ENCODE measurements around the gene MAST2. TPM values are rescaled to one million over a fixed set of nuclear protein-coding genes. Genes with fewer than 3 reads are reported as not detected.

Gene MAST2
- polyA plus RNA-seq, 3 donors from 2014 or later = 1.4 to 7.9 (median 7.4) TPM

DNA sequence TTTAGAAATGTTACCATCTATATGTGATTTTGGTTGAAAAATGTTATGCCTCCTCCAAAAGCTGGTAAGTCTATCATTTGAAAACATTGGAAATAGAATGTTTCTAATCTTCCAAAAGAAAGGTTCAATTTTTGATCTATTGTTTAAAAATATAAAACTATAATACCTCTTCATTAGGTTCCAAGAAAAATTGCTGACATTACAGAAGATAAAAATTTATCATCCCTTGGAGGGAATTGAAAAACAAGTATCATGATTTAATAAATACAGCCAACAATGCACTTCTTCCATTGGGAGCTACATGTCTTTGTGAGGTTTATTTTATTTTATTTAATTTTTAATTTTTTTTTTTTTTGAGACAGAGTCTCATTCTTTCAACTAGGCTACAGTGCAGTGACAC is 180.6 kb downstream of the MAST2 start:
- Mint-ChIP-seq H3K4me3 (no peak overlapping the region), H3K27me3 (ENCODE audit: low read depth in 3 of 3) (no peaks in the 10 kb centered on the region), H3K27ac (no peak overlapping the region), H3K9me3 (no peaks in the 10 kb centered on the region), H3K4me1 (peaks cover 3 to 7% of the 10 kb centered on the region in 2 donors), H3K36me3 (peaks cover 0 to under 1% (median 0%) of the 10 kb centered on the region in 3 donors)
- no peak for DNase-seq

DNA sequence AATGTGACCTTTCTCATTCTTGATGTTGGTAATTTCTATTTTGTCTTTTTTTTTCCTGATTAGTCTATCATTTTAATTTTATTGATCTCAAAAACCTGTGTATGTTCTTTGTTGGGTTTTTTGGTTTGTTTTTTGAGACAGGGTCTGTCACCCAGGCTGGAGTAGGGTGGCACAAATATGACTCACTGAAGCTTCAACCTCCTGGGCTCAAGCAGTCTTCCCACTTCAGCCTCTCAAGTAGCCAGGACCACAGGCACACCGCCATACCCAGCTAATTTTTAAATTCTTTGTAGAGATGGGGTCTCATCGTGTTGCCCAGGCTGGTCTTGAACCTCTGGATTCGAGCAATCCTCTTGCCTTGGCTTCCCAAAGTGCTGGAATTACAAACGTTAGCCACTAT is 183.8 kb downstream of the MAST2 start:
- no peak overlapping the region for H3K4me3 Mint-ChIP-seq
- peaks cover 0 to 1% (median 0%) of the 10 kb centered on the region in 3 donors for H3K27me3 Mint-ChIP-seq (ENCODE audit: low read depth in 3 of 3)
- no peaks in the 10 kb centered on the region for H3K36me3 Mint-ChIP-seq
- no peaks in the 10 kb centered on the region for H3K9me3 Mint-ChIP-seq
- H3K27ac Mint-ChIP-seq = no peak overlapping the region
- DNase-seq = no peak
- peaks cover 16 to 27% of the 10 kb centered on the region in 2 donors for H3K4me1 Mint-ChIP-seq

DNA sequence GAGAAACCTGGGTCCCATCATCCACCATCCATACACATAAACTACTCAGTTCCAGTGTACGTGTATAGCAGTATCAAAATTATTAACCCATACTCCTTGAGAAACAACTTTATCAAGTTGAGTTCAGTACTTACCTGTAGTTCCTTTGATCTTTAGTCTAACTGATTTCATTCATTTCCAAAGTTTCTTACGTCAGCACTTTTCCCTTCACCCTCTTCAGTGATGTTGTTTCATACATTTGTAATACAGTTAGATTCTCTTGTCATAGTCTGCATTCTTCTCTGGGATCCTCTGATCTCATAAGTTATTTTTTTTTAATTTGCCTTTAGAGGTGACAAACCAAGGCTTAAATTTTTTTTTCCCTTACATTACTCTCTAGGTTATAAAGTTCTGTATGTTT is 185.8 kb downstream of the MAST2 start:
- H3K27me3 Mint-ChIP-seq (ENCODE audit: low read depth in 3 of 3) = peaks cover 0 to 1% (median 0%) of the 10 kb centered on the region in 3 donors
- no peak overlapping the region for H3K4me3 Mint-ChIP-seq
- peaks cover 16 to 27% of the 10 kb centered on the region in 2 donors for H3K4me1 Mint-ChIP-seq
- DNase-seq = no peak
- H3K36me3 Mint-ChIP-seq = no peaks in the 10 kb centered on the region
- no peak overlapping the region for H3K27ac Mint-ChIP-seq
- no peaks in the 10 kb centered on the region for H3K9me3 Mint-ChIP-seq

DNA sequence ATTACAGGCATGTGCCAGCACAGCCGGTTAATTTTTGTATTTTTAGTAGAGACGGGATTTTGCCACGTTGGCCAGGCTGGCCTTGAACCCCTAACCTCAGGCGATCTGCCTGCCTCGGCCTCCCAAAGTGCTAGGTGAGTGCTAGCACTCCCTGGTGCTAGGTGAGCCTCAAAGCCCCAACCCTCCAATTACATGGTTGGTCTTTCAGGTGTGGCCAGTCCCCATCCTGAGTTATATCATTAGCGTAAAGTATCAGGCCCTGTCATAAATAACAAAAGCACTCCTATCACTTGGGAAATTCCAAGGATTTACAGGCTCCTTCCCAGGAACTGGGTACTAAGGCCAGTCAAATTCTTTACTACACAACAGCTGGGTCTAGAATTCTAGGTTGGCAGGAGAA is 191.0 kb downstream of the MAST2 start:
- DNase-seq = no peak
- peaks cover 0 to 3% (median 0%) of the 10 kb centered on the region in 3 donors for H3K27me3 Mint-ChIP-seq (ENCODE audit: low read depth in 3 of 3)
- no peaks in the 10 kb centered on the region for H3K9me3 Mint-ChIP-seq
- peaks cover 0 to 4% (median 0%) of the 10 kb centered on the region in 3 donors for H3K36me3 Mint-ChIP-seq
- no peak overlapping the region for H3K27ac Mint-ChIP-seq
- no peak overlapping the region for H3K4me3 Mint-ChIP-seq
- H3K4me1 Mint-ChIP-seq = peaks cover 10 to 16% of the 10 kb centered on the region in 2 donors

DNA sequence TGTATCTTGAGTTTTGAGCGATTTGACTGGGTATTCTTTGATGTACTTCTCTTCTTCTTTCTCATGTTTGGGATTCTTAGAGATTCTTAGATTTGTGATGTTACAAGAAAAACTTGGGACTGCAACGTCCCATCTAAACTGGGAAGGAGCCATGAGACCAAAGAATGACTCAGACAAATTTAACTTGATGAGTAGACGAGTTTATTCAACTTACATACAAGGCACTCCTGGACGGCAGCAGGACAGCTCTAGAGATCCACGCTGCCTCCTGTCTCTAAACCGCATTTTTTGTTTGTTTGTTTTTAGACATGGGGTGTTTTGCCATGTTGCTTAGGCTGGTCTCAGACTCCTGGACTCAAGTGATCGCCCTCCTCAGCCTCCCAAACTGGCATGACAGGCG is 191.9 kb downstream of the MAST2 start:
- H3K4me1 Mint-ChIP-seq = peaks cover 5 to 7% of the 10 kb centered on the region in 2 donors
- no peak overlapping the region for H3K4me3 Mint-ChIP-seq
- no peak overlapping the region for H3K27ac Mint-ChIP-seq
- peaks cover 0 to 3% (median 0%) of the 10 kb centered on the region in 3 donors for H3K27me3 Mint-ChIP-seq (ENCODE audit: low read depth in 3 of 3)
- H3K9me3 Mint-ChIP-seq = no peaks in the 10 kb centered on the region
- no peak for DNase-seq
- H3K36me3 Mint-ChIP-seq = peaks cover 0 to 10% (median 0%) of the 10 kb centered on the region in 3 donors

DNA sequence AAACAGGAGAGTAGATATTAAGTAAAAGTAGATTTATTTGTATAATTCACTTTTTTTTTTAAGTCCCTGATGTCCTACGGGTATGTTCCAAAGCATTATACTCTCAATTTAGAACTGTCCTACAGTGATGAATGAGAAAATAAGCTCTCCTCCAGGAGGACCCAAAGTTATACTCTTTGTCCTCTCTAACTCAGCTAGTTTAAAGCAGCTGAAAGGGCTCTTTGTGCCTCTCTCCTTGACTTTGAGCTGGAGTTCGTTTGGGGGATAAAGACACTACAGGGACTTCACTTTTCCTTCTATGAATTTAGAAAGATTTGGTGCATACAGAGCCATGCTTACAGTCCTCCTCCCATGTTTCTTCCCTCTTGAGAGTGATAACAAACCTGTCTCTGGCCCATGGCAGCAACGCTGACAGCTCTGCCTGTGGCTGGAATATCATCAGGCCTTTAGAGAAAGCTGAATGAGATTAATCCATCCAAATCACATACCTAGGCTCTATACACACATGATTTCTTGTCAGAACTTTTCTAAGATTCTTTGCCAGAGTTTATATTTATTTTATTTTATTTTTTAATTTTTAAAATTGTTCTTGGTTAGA is 194.7 kb downstream of the MAST2 start:
- H3K27me3 Mint-ChIP-seq (ENCODE audit: low read depth in 3 of 3) = peaks cover 0 to 2% (median 2%) of the 10 kb centered on the region in 3 donors
- DNase-seq = no peak
- no peaks in the 10 kb centered on the region for H3K9me3 Mint-ChIP-seq
- H3K36me3 Mint-ChIP-seq = peaks cover 0 to 10% (median 0%) of the 10 kb centered on the region in 3 donors
- H3K4me1 Mint-ChIP-seq = peaks cover 0 to 5% of the 10 kb centered on the region in 2 donors
- no peak overlapping the region for H3K27ac Mint-ChIP-seq
- no peak overlapping the region for H3K4me3 Mint-ChIP-seq

DNA sequence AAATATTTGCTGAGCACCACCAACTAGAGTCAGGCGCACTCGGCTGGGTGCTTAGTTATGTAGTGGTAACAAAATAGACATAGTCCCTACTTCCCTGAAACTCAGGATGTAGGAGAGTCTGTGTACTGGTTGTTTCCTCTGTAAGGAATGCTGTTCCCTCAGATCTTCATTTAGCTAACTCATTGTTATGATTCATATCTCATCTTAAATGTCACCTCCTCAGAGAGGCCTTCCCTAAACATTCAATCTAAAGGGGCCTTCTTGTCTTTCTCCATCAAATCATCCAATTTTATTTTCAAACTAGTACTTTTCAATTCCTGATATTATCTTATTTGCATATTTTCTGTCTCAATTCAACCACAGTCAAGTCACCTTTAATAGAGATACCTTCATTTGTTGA is 196.1 kb downstream of the MAST2 start:
- DNase-seq = no peak
- no peak overlapping the region for H3K27ac Mint-ChIP-seq
- H3K36me3 Mint-ChIP-seq = peaks cover 0 to 13% (median 3%) of the 10 kb centered on the region in 3 donors
- peaks cover 0 to 2% (median 2%) of the 10 kb centered on the region in 3 donors for H3K27me3 Mint-ChIP-seq (ENCODE audit: low read depth in 3 of 3)
- H3K9me3 Mint-ChIP-seq = no peaks in the 10 kb centered on the region
- no peak overlapping the region for H3K4me3 Mint-ChIP-seq
- peaks cover 0 to 5% of the 10 kb centered on the region in 2 donors for H3K4me1 Mint-ChIP-seq

DNA sequence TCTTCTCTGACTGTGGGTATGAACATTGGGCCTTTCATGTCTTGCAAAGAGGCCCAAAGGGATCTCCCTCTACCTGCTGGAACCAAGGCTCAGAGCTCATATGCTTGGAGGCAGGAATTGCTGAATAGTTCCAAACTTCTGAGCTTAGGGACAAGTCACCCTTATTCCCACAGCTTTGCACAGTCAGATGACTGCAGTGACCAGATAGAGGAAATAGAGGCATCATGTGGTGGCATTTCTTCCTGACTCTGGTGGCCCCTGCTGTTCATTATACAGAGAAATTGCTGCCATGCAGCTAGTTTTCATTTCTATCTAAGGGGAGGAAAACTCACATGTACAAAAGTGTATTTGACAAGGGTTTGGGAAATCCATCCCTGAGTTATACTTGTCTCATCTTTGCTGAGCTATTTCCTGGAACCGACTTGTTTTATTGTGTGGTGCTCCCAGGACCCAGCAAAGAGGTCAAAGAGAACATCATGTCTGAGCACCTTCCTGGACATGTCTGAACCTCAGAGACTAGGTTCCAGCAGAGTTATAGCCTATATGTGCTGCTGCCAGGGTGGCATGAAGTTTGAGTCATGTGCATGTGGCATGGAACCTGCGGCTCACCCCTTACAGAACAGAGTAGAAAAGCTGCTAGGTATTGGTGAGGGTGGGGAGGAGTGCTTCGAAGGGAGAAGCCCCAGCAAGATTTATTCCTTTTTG is 197.8 kb downstream of the MAST2 start:
- Mint-ChIP-seq H3K4me3 (no peak overlapping the region), H3K9me3 (no peaks in the 10 kb centered on the region), H3K36me3 (peaks cover 2 to 11% (median 11%) of the 10 kb centered on the region in 3 donors), H3K27me3 (ENCODE audit: low read depth in 3 of 3) (peaks cover 0 to 2% (median 0%) of the 10 kb centered on the region in 3 donors), H3K27ac (no peak overlapping the region), H3K4me1 (peaks cover 0 to 5% of the 10 kb centered on the region in 2 donors)
- DNase-seq = no peak

DNA sequence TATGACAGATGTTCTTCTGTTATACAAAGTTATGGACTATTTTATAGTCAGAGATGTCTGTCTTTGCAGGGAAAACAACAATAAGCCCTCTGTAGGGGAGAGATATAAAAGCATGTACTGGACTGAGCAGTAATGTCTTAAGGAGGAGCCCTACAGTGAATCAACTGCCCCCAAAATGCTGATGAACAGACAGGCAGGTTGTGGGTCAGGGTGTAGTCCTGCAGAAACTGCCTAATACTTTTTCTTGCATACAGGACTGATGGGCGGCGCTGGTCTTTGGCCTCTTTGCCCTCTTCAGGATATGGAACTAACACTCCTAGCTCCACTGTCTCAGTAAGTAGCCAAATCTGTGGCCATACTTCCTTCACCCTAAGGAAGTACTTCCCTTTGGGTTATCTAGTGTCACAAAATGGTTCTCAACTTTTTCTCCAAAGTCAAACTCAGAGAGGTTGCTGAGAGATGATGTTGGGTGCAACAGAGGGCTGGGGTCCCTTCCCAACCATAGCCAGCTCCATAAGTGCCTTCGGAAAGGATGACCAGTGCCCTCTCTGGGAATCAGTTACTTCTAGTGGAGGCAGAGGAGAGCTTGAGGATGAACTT is 199.2 kb downstream of the MAST2 start:
- Mint-ChIP-seq H3K36me3 (peaks cover 12 to 21% (median 19%) of the 10 kb centered on the region in 3 donors), H3K4me3 (no peak overlapping the region), H3K9me3 (no peaks in the 10 kb centered on the region), H3K27ac (no peak overlapping the region), H3K4me1 (peaks cover 0 to 5% of the 10 kb centered on the region in 2 donors), H3K27me3 (ENCODE audit: low read depth in 3 of 3) (peaks cover 0 to 2% (median 0%) of the 10 kb centered on the region in 3 donors)
- DNase-seq = no peak

DNA sequence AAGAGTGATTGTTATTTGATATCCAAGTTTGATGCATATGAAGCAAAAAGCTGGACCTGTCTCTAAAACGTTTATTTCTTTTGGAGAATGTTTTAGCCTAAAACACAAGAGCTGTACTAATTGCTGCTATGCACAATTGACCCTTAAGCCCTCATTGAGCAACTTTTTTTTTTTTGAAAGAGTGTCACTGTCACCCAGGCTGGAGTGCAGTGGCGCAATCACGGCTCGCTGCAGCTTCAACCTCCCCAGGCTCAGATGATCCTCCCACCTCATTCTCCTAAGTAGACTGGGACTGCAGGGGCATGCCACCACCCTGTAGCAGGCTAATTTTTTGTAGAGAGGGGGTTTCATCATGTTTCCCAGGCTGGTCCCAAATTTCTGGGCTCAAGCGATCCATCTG is 199.9 kb downstream of the MAST2 start:
- peaks cover 0 to 5% of the 10 kb centered on the region in 2 donors for H3K4me1 Mint-ChIP-seq
- H3K4me3 Mint-ChIP-seq = no peak overlapping the region
- no peak overlapping the region for H3K27ac Mint-ChIP-seq
- H3K9me3 Mint-ChIP-seq = no peaks in the 10 kb centered on the region
- peaks cover 0 to 2% (median 0%) of the 10 kb centered on the region in 3 donors for H3K27me3 Mint-ChIP-seq (ENCODE audit: low read depth in 3 of 3)
- H3K36me3 Mint-ChIP-seq = peaks cover 17 to 28% (median 19%) of the 10 kb centered on the region in 3 donors
- no peak for DNase-seq

DNA sequence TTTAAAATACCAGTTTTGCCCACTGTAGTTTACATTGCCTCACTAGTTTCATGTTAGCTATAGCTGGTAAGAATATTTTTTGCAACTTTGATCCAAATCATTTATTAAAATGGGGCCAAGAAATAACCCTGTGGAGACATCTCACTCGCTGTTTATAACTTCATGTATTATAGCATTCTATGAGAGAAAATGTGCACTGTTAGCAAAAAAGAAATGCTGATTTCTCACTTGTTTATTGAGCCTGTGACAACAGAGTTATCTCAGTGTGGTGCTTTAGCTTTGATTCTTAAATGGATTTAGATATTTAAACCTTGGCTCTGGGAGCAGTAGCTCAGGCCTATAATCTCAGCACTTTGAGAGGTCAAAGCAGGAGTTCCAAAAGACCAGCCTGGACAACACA is 201.1 kb downstream of the MAST2 start:
- Mint-ChIP-seq H3K4me1 (peaks cover 0 to 5% of the 10 kb centered on the region in 2 donors), H3K36me3 (peaks cover 21 to 35% (median 24%) of the 10 kb centered on the region in 3 donors), H3K27ac (no peak overlapping the region), H3K4me3 (no peak overlapping the region), H3K9me3 (no peaks in the 10 kb centered on the region), H3K27me3 (ENCODE audit: low read depth in 3 of 3) (peaks cover 0 to 2% (median 0%) of the 10 kb centered on the region in 3 donors)
- DNase-seq = no peak

DNA sequence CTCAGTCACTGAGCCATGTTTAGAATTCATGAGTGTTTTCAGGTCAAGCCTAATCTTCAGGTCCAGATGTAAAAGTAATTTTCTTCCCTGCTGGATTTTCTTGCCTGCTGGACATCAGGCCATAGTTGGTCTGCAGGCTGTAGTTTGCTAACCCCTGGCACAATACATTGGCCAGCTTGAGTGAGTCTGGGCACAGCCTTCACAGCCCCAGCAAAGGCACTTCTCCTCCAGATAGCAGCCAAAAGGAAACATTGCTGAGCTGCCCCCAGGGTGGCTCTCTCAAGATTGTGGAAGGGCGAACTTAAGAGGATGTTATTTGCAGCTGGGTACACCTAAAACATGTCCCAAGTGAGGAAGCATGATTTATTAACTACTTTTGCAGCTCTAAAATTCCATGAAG is 202.2 kb downstream of the MAST2 start:
- peaks cover 0 to 2% (median 2%) of the 10 kb centered on the region in 3 donors for H3K27me3 Mint-ChIP-seq (ENCODE audit: low read depth in 3 of 3)
- H3K4me1 Mint-ChIP-seq = peaks cover 0 to 5% of the 10 kb centered on the region in 2 donors
- no peak overlapping the region for H3K4me3 Mint-ChIP-seq
- DNase-seq = no peak
- no peak overlapping the region for H3K27ac Mint-ChIP-seq
- H3K9me3 Mint-ChIP-seq = no peaks in the 10 kb centered on the region
- H3K36me3 Mint-ChIP-seq = peaks cover 25 to 46% (median 34%) of the 10 kb centered on the region in 3 donors

DNA sequence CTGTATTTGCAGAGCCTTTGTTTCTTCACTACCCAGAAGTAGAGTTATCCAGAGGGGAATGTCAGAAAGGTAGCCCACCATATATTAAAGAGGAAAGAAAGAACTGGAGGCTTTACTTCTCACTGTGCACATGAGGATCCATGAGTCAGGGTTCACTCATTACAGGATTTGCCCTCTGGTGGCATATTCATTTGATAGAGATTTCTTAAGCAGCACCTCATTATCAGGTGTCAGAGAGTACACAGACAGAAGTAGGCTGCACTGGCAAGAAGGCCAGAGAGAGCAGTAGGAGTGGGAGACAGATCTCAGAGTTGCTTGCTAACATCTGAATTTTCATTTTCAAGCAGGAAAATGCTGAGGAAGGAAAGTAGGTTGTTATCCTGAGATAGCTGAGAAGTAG is 205.2 kb downstream of the MAST2 start:
- no peak for DNase-seq
- H3K27me3 Mint-ChIP-seq (ENCODE audit: low read depth in 3 of 3) = peaks cover 0 to 2% (median 0%) of the 10 kb centered on the region in 3 donors
- peaks cover 29 to 56% (median 39%) of the 10 kb centered on the region in 3 donors for H3K36me3 Mint-ChIP-seq
- H3K4me3 Mint-ChIP-seq = no peak overlapping the region
- H3K4me1 Mint-ChIP-seq = no peaks in the 10 kb centered on the region
- H3K9me3 Mint-ChIP-seq = no peaks in the 10 kb centered on the region
- H3K27ac Mint-ChIP-seq = no peak overlapping the region

DNA sequence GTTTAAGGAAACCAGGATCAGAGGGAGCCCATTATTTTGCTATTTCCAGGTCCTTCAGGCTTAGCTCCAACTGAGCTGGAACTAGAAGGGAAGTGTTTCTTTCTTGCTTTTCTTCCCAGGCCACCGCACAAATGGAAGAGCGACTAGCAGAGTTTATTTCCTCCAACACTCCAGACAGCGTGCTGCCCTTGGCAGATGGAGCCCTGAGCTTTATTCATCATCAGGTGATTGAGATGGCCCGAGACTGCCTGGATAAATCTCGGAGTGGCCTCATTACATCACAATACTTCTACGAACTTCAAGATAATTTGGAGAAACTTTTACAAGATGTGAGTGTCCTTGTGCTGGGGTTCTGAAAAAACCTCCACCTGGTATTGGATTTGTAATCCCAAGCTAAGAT is 207.2 kb downstream of the MAST2 start:
- no peak for DNase-seq
- Mint-ChIP-seq H3K4me1 (no peaks in the 10 kb centered on the region), H3K36me3 (peaks cover 24 to 50% (median 39%) of the 10 kb centered on the region in 3 donors), H3K9me3 (no peaks in the 10 kb centered on the region), H3K27ac (no peak overlapping the region), H3K4me3 (no peak overlapping the region), H3K27me3 (ENCODE audit: low read depth in 3 of 3) (peaks cover 0 to 2% (median 0%) of the 10 kb centered on the region in 3 donors)
